ENCODE results near the gene DIS3L2. TPM values are rescaled to one million over a fixed set of nuclear protein-coding genes. Genes with fewer than 3 reads are reported as not detected.

DIS3L2 gene
- total and polyA plus RNA-seq, 2 of the 4 experiments (the other 2 are of a cell fraction) = 14.7 to 19.2 TPM

GRCh38 chr2:232219932-232220331 is 258.4 kb downstream of the DIS3L2 start:
- H3K4me1 ChIP-seq (ENCODE audit: control insufficient read depth, insufficient read depth, low read length) = no peaks in the 10 kb centered on the region
- H3K23ac ChIP-seq (ENCODE audit: low read depth, low read length) = no peak overlapping the region
- TF ChIP-seq RFX5 (IDR thresholded peaks at IDR 0.05; ENCODE audit: low read depth, low read length) (no peak), CTCF (conservative IDR thresholded peaks at IDR 0.05; ENCODE audit: low read depth, low read length) (no peak), RAD21 (IDR thresholded peaks at IDR 0.05; ENCODE audit: low read length) (no peak), RCOR1 (IDR thresholded peaks at IDR 0.05; ENCODE audit: insufficient replicate concordance, low read length) (no peak), CHD1 (IDR thresholded peaks at IDR 0.05; ENCODE audit: low read depth, low read length) (no peak), USF2 (IDR thresholded peaks at IDR 0.05; ENCODE audit: low read depth, low read length) (no peak), BHLHE40 (IDR thresholded peaks at IDR 0.05; ENCODE audit: low read depth, low read length) (no peak)
- TF ChIP-seq, protein P1, sequence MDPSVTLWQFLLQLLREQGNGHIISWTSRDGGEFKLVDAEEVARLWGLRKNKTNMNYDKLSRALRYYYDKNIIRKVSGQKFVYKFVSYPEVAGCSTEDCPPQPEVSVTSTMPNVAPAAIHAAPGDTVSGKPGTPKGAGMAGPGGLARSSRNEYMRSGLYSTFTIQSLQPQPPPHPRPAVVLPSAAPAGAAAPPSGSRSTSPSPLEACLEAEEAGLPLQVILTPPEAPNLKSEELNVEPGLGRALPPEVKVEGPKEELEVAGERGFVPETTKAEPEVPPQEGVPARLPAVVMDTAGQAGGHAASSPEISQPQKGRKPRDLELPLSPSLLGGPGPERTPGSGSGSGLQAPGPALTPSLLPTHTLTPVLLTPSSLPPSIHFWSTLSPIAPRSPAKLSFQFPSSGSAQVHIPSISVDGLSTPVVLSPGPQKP (IDR thresholded peaks at IDR 0.05; ENCODE audit: borderline replicate concordance, low read depth, low read length) = no peak
- no peaks in the 10 kb centered on the region for H4K20me1 ChIP-seq (ENCODE audit: insufficient read depth, low read length)
- H3K9me1 ChIP-seq (ENCODE audit: insufficient read depth, low read length) = no peaks in the 10 kb centered on the region; the same call in 1 of the 2 replicates
- no peak overlapping the region for H3K4me3 ChIP-seq (ENCODE audit: insufficient read depth, low read depth, low read length)
- 0 out of 4 replicates have a peak, but pooled peaks cover 0 to 4% of the 10 kb centered on the region in 2 experiments for H3K79me1 ChIP-seq (ENCODE audit: low read depth in 1 of 2, low read length in 2 of 2)
- no peaks in the 10 kb centered on the region for H3K27me3 ChIP-seq (ENCODE audit: control insufficient read depth, insufficient read depth, low read length)
- no peak overlapping the region for H3K4ac ChIP-seq (ENCODE audit: low read depth, low read length)
- H3K18ac ChIP-seq (ENCODE audit: low read depth, low read length) = no peak overlapping the region
- CTCF ChIA-PET = no interaction called here
- no peak for ATAC-seq (ENCODE audit: low read depth)
- H2BK120ac ChIP-seq (ENCODE audit: low read depth, low read length) = no peak overlapping the region
- no TSS peak for BruUV-seq (replicated peaks)
- no peak overlapping the region for H3K14ac ChIP-seq (replicated peaks; ENCODE audit: low read depth, low read length)
- intact Hi-C loops (cut with micrococcal nuclease) (no loop called here), in situ Hi-C loops (cut with MboI; ENCODE audit: low sequenced_read_pairs) (no loop called here), dilution Hi-C loops (cut with HindIII; ENCODE audit: low sequenced_read_pairs, unreplicated experiment) (no loop called here)
- no CpG with 5 or more reads among the region's 5 CpGs for WGBS, 2 experiments (ENCODE audit: extremely low coverage in 2 of 2, insufficient read length in 1 of 2)
- no peak overlapping the region for H2BK5ac ChIP-seq (ENCODE audit: low read depth, low read length, poor library complexity, severe bottlenecking)
- DNase-seq = no peak
- no peaks in the 10 kb centered on the region for H3K9me3 ChIP-seq (ENCODE audit: control insufficient read depth, insufficient read depth, low read length)
- H4K5ac ChIP-seq (ENCODE audit: low read depth, low read length) = no peak overlapping the region
- peaks cover 4% of the 10 kb centered on the region; the same call in 1 of the 2 replicates for H3K36me3 ChIP-seq (ENCODE audit: control insufficient read depth, insufficient read depth, low read length)
- no peak overlapping the region for H2AK5ac ChIP-seq (ENCODE audit: low read depth, low read length)
- H4K8ac ChIP-seq (ENCODE audit: low read depth in 2 of 2, low read length in 2 of 2) = no peak overlapping the region
- no peak overlapping the region for H2AK9ac ChIP-seq (replicated peaks; ENCODE audit: low read depth, low read length, poor library complexity)
- H2AFZ ChIP-seq (replicated peaks; ENCODE audit: low read length, poor library complexity) = no peak overlapping the region
- no peak overlapping the region for H2BK15ac ChIP-seq (ENCODE audit: low read depth, low read length)
- H3K9ac ChIP-seq (ENCODE audit: low read depth, low read length) = no peak overlapping the region
- H2BK20ac ChIP-seq (ENCODE audit: low read depth, low read length) = no peak overlapping the region
- H3K27ac ChIP-seq (ENCODE audit: insufficient read depth, low read length) = no peak overlapping the region
- POLR2A ChIA-PET (ENCODE audit: unreplicated experiment) = no interaction called here
- H4K91ac ChIP-seq (ENCODE audit: insufficient read depth, low read depth, low read length) = no peak overlapping the region
- H3K56ac ChIP-seq (ENCODE audit: extremely low read depth, insufficient read depth, low read length) = no peak overlapping the region
- no peak overlapping the region for H3K4me2 ChIP-seq (ENCODE audit: low read depth, low read length)
